Right atrium auricular region (tissue), 2 donors: ENCODE results near the gene TMED3. TPM values are rescaled to one million over a fixed set of nuclear protein-coding genes. Genes with fewer than 3 reads are reported as not detected.

Experiments
- DNase-seq: peaks from one replicate; pipeline ENCODE4 v3.0.0-alpha.2; 2019; ENCODE audit warnings: low spot score
- H3K27ac ChIP-seq, 2 donors: fragments of 200-600 bp; sonication (generic); 1 replicate in 1 of 2; 2 replicates in 1 of 2; pipeline ENCODE4 v1.5.1; 2016 to 2019
- H3K27me3 ChIP-seq, 2 donors: fragments of 200-600 bp; sonication (generic); one replicate each; pipeline versions ENCODE4 v1.5.1 to v1.6.0; 2017 to 2019
- H3K36me3 ChIP-seq: fragments of 200-600 bp; sonication (generic); one replicate; pipeline ENCODE4 v1.5.1; 2016
- H3K4me1 ChIP-seq, 2 donors: fragments of 200-600 bp; sonication (generic); one replicate each; pipeline versions ENCODE4 v1.5.1 to v1.6.0; 2017 to 2019
- H3K4me3 ChIP-seq, 2 donors: fragments of 200-600 bp; sonication (generic); 1 replicate in 1 of 2; 2 replicates in 1 of 2; pipeline ENCODE4 v1.5.1; 2017 to 2019; ENCODE audit warnings: mild to moderate bottlenecking in 1 of 2, moderate library complexity in 1 of 2
- H3K9me3 ChIP-seq, 2 donors: fragments of 200-600 bp; sonication (generic); one replicate each; pipeline ENCODE4 v1.5.1; 2019
- CTCF ChIP-seq, 2 donors: fragments of 200-600 bp; sonication (generic); IDR thresholded peaks; one replicate each; pipeline ENCODE4 v1.5.1; 2019; ENCODE audit warnings: antibody characterized with exemption in 2 of 2
- total RNA-seq, 2 donors: library from RNA; depleted of rRNA; stranded (reverse); fragments of >200 nt; gene quantifications; one replicate each; pipeline ENCODE4 v1.1.0, GENCODE V29; 2016

The TMED3 gene
- total RNA-seq, 2 donors from 2014 or later, result 42.7 to 64.0 TPM

GRCh38 chr15:79372428-79372827 lies 61.5 kb downstream of the TMED3 start:
- no peaks in the 10 kb centered on the region for H3K27me3 ChIP-seq
- no peaks in the 10 kb centered on the region for H3K9me3 ChIP-seq
- H3K4me1 ChIP-seq, result peaks cover 0 to 8% of the 10 kb centered on the region in 2 donors
- H3K27ac ChIP-seq, result no peak overlapping the region
- TF ChIP-seq CTCF (IDR thresholded peaks at IDR 0.05), result no peak
- H3K4me3 ChIP-seq, result no peak overlapping the region
- no peaks in the 10 kb centered on the region for H3K36me3 ChIP-seq
- DNase-seq, result no peak

Other genes starting within 250 kb of the TMED3 start
- gene RASGRF1, start 220.3 kb upstream of the TMED3 start, total RNA-seq, result 1 to 10 TPM in 1 of 2 donors, not detected in 1; 1.0 TPM
- under 1 TPM in 1 of 2 donors, not detected in 1; 0.20 TPM for gene ANKRD34C, start 28.4 kb upstream of the TMED3 start, total RNA-seq
- gene MINAR1, start 121.2 kb downstream of the TMED3 start, total RNA-seq, result under 1 TPM; 0.07 to 0.20 TPM